ENCODE measurements around the gene RRM2.

Gene RRM2

GRCh38 chr2:10085043-10085667, 37.4 kb upstream of the RRM2 start:
- no peak for TF ChIP-seq CTCF (IDR thresholded peaks at IDR 0.05)

- TF ChIP-seq CTCF (IDR thresholded peaks at IDR 0.05) = no peak
Observed at GRCh38 chr2:10085668-10086059, 36.9 kb upstream of the RRM2 start.

GRCh38 chr2:10086950-10087349, 35.6 kb upstream of the RRM2 start:
- no peak for TF ChIP-seq CTCF (IDR thresholded peaks at IDR 0.05)

- TF ChIP-seq CTCF (IDR thresholded peaks at IDR 0.05) = no peak
Observed at GRCh38 chr2:10087360-10087759, 35.2 kb upstream of the RRM2 start.

- TF ChIP-seq CTCF (IDR thresholded peaks at IDR 0.05) = no peak
Observed at GRCh38 chr2:10089565-10090190, 32.9 kb upstream of the RRM2 start.

- no peak for TF ChIP-seq CTCF (IDR thresholded peaks at IDR 0.05)
Observed at GRCh38 chr2:10091182-10091888, 31.2 kb upstream of the RRM2 start.

GRCh38 chr2:10094271-10094814, 28.2 kb upstream of the RRM2 start:
- no peak for TF ChIP-seq CTCF (IDR thresholded peaks at IDR 0.05)
